Measurements from ENCODE around the gene RASGRP3. TPM values are rescaled to one million over a fixed set of nuclear protein-coding genes. Genes with fewer than 3 reads are reported as not detected.

RASGRP3 gene
- total and polyA plus RNA-seq, 2 donors (not counting 3 experiments of a cell fraction or from before 2014, with no cell fraction given), result 16.0 to 39.6 TPM

GRCh38 chr2:33535421-33535820 is 59.0 kb downstream of the RASGRP3 start:
- no TSS peak for BruUV-seq (replicated peaks)
- Histone ChIP-seq H3K4me3 (replicated peaks in 1 of 3; ENCODE audit: insufficient read depth in 1 of 3, low read depth in 1 of 3, low read length in 3 of 3) (no peak overlapping the region), H3K79me2 (ENCODE audit: control insufficient read depth, insufficient read depth, low read length) (no peaks in the 10 kb centered on the region), H3K27ac (ENCODE audit: insufficient read depth, low read depth, low read length) (no peak overlapping the region), H3K4me1 (ENCODE audit: control insufficient read depth, extremely low read depth, insufficient read depth, low read length) (no peaks in the 10 kb centered on the region), H3K9ac (replicated peaks; ENCODE audit: extremely low read depth, insufficient read depth, low read length) (no peak overlapping the region), H3K27me3 (ENCODE audit: control insufficient read depth in 2 of 2, insufficient read depth in 2 of 2, low read length in 2 of 2) (no peaks in the 10 kb centered on the region), H2AFZ (ENCODE audit: low read depth, low read length) (no peak overlapping the region), H3K36me3 (ENCODE audit: control insufficient read depth in 2 of 2, extremely low read depth in 1 of 2, insufficient read depth in 2 of 2, low read length in 2 of 2) (no peaks in the 10 kb centered on the region), H3K4me2 (ENCODE audit: insufficient read depth, low read length) (no peak overlapping the region), H3K9me3 (replicated peaks; ENCODE audit: control insufficient read depth, insufficient read depth, low read length) (no peaks in the 10 kb centered on the region), H3K9me1 (replicated peaks; ENCODE audit: control insufficient read depth, extremely low read depth, insufficient read depth, low read length) (no peaks in the 10 kb centered on the region), H4K20me1 (replicated peaks; ENCODE audit: control insufficient read depth, extremely low read depth, insufficient read depth, low read length) (no peaks in the 10 kb centered on the region)
- CTCF ChIA-PET, result interaction anchor here (1.4 kb wide), 1 partner anchor 60 kb away, joined by 3 read pairs; no protein-coding TSS in a partner anchor
- TF ChIP-seq FOS (IDR thresholded peaks at IDR 0.05; ENCODE audit: borderline replicate concordance, insufficient read depth, low read length) (no peak), JUN (IDR thresholded peaks at IDR 0.05; ENCODE audit: borderline replicate concordance, insufficient read depth, insufficient read length, low read depth) (no peak)
- dilution Hi-C loops (cut with MboI; ENCODE audit: extremely low pct_ligation_motif_present, low sequenced_read_pairs) (no loop called here), intact Hi-C loops (cut with micrococcal nuclease) (no loop called here)
- POLR2A ChIA-PET, result no interaction called here
- FAIRE-seq (no peak), DNase-seq (ENCODE audit: low read depth, low spot score) (no peak)

GRCh38 chr2:33541243-33541642 is 64.8 kb downstream of the RASGRP3 start:
- H3K4me1 ChIP-seq (ENCODE audit: control insufficient read depth, extremely low read depth, insufficient read depth, low read length), result no peaks in the 10 kb centered on the region
- TF ChIP-seq MAX (IDR thresholded peaks at IDR 0.05; ENCODE audit: insufficient read depth, insufficient read length) (no peak), GATA2 (IDR thresholded peaks at IDR 0.05; ENCODE audit: insufficient read depth, insufficient read length, low read depth, low read length) (no peak), JUN (IDR thresholded peaks at IDR 0.05; ENCODE audit: borderline replicate concordance, insufficient read depth, insufficient read length, low read depth) (no peak), POLR2AphosphoS5 (IDR thresholded peaks at IDR 0.05; ENCODE audit: insufficient read depth, low read depth, low read length) (no peak), POLR2A (IDR thresholded peaks at IDR 0.05; ENCODE audit: low read depth, low read length) (no peak)
- dilution Hi-C loops (cut with MboI; ENCODE audit: extremely low pct_ligation_motif_present, low sequenced_read_pairs), result no loop called here
- H4K20me1 ChIP-seq (replicated peaks; ENCODE audit: control insufficient read depth, extremely low read depth, insufficient read depth, low read length), result no peaks in the 10 kb centered on the region
- H3K27ac ChIP-seq (ENCODE audit: insufficient read depth, low read depth, low read length), result no peak overlapping the region
- BruUV-seq (replicated peaks), result no TSS peak
- H3K9ac ChIP-seq (replicated peaks; ENCODE audit: extremely low read depth, insufficient read depth, low read length), result no peak overlapping the region
- intact Hi-C loops (cut with micrococcal nuclease), result no loop called here
- H3K27me3 ChIP-seq (ENCODE audit: control insufficient read depth in 2 of 2, insufficient read depth in 2 of 2, low read length in 2 of 2), result no peaks in the 10 kb centered on the region
- H2AFZ ChIP-seq (ENCODE audit: low read depth, low read length), result no peak overlapping the region
- CTCF ChIA-PET, result no interaction called here
- no peaks in the 10 kb centered on the region for H3K9me3 ChIP-seq (replicated peaks; ENCODE audit: control insufficient read depth, insufficient read depth, low read length)
- no peaks in the 10 kb centered on the region for H3K36me3 ChIP-seq (ENCODE audit: control insufficient read depth in 2 of 2, extremely low read depth in 1 of 2, insufficient read depth in 2 of 2, low read length in 2 of 2)
- DNase-seq (ENCODE audit: low read depth, low spot score) (no peak), FAIRE-seq (no peak)
- no peak overlapping the region for H3K4me3 ChIP-seq (replicated peaks in 1 of 3; ENCODE audit: insufficient read depth in 1 of 3, low read depth in 1 of 3, low read length in 3 of 3)
- POLR2A ChIA-PET, result no interaction called here
- no peaks in the 10 kb centered on the region for H3K79me2 ChIP-seq (ENCODE audit: control insufficient read depth, insufficient read depth, low read length)
- no peak overlapping the region for H3K4me2 ChIP-seq (ENCODE audit: insufficient read depth, low read length)
- no peaks in the 10 kb centered on the region for H3K9me1 ChIP-seq (replicated peaks; ENCODE audit: control insufficient read depth, extremely low read depth, insufficient read depth, low read length)

Data from endothelial cell of umbilical vein (primary cell).